Glutamatergic neuron (in vitro differentiated cells): ENCODE data around the gene AP1G2. TPM values are rescaled to one million over a fixed set of nuclear protein-coding genes. Genes with fewer than 3 reads are reported as not detected.

ENCODE experiments used
- DNase-seq: peaks from one replicate; pipeline ENCODE4 v3.0.0; 2022
- H3K27ac Mint-ChIP-seq: one replicate; pipeline ENCODE4 v1.8.0; 2020; ENCODE audit warnings: mild to moderate bottlenecking, mixed read lengths, inconsistent platforms; ENCODE audit not compliant: unreplicated experiment
- H3K27me3 Mint-ChIP-seq: one replicate; pipeline ENCODE4 v1.8.0; 2020; ENCODE audit warnings: mild to moderate bottlenecking, moderate library complexity, mixed read lengths, inconsistent platforms; ENCODE audit not compliant: unreplicated experiment
- H3K36me3 Mint-ChIP-seq: one replicate; pipeline ENCODE4 v1.8.0; 2020; ENCODE audit warnings: mild to moderate bottlenecking, mixed read lengths, inconsistent platforms; ENCODE audit not compliant: unreplicated experiment
- H3K4me1 Mint-ChIP-seq: one replicate; pipeline ENCODE4 v1.8.0; 2020; ENCODE audit warnings: mild to moderate bottlenecking, low read depth, mixed read lengths, inconsistent platforms; ENCODE audit not compliant: unreplicated experiment
- H3K4me3 Mint-ChIP-seq: one replicate; pipeline ENCODE4 v1.8.0; 2020; ENCODE audit warnings: mild to moderate bottlenecking, mixed read lengths, inconsistent platforms; ENCODE audit not compliant: unreplicated experiment
- H3K9me3 Mint-ChIP-seq: one replicate; pipeline ENCODE4 v1.8.0; 2020; ENCODE audit warnings: mild to moderate bottlenecking, moderate library complexity, mixed read lengths, inconsistent platforms; ENCODE audit not compliant: unreplicated experiment
- CTCF ChIP-seq: fragments of 200-600 bp; sonication (generic); IDR thresholded peaks from one replicate; pipeline ENCODE4 v1.5.0; 2021; ENCODE audit not compliant: partially characterized antibody, unreplicated experiment
- total RNA-seq: library from RNA; stranded (reverse); fragmentation: NEBNext Ultra II Directional; extraction: Animal tissue kit (Norgen Biotek cat#: 25700); gene quantifications from one replicate; pipeline ENCODE4 v1.2.1, GENCODE V29; 2021; ENCODE audit not compliant: unreplicated experiment

The AP1G2 gene
- total RNA-seq, 1 donor from 2014 or later, result 105 TPM

GRCh38 chr14:23543403-23543802, 24.2 kb downstream of the AP1G2 start:
- Mint-ChIP-seq H3K27me3 (peaks cover 15% of the 10 kb centered on the region), H3K4me3 (no peak overlapping the region), H3K4me1 (peaks cover 27% of the 10 kb centered on the region), H3K9me3 (peaks cover 12% of the 10 kb centered on the region), H3K36me3 (no peaks in the 10 kb centered on the region), H3K27ac (peak overlapping the region; percentile 60)
- no peak for DNase-seq
- TF ChIP-seq CTCF, result no peak

- peak overlapping the region; percentile 65 for H3K27ac Mint-ChIP-seq
- DNase-seq, result no peak
- no peak for TF ChIP-seq CTCF
- no peaks in the 10 kb centered on the region for H3K36me3 Mint-ChIP-seq
- H3K4me1 Mint-ChIP-seq, result peaks cover 37% of the 10 kb centered on the region
- peaks cover 12% of the 10 kb centered on the region for H3K9me3 Mint-ChIP-seq
- peaks cover 15% of the 10 kb centered on the region for H3K27me3 Mint-ChIP-seq
- H3K4me3 Mint-ChIP-seq, result peak overlapping the region; percentile 52
Measured at GRCh38 chr14:23542261-23542660, 25.3 kb downstream of the AP1G2 start.

DNA sequence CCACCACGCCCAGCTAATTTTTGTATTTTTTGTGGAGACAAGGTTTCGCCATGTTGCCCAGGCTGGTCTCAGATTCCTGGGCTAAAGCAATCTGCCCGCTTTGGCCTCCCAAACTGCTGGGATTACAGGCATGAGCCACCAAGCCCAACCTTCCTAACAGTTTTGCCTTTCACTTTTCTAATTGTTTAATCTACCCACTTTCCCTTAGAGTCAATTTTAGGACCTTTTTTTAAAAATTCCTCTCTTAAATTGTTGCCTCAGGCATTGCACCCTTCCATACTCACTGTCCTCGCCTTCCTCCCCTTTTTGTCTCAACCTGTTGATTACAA, 27.5 kb downstream of the AP1G2 start:
- H3K36me3 Mint-ChIP-seq, result no peaks in the 10 kb centered on the region
- H3K27ac Mint-ChIP-seq, result no peak overlapping the region
- H3K4me3 Mint-ChIP-seq, result no peak overlapping the region
- no peak for DNase-seq
- H3K27me3 Mint-ChIP-seq, result peaks cover 10% of the 10 kb centered on the region
- peaks cover 44% of the 10 kb centered on the region for H3K4me1 Mint-ChIP-seq
- TF ChIP-seq CTCF, result no peak
- H3K9me3 Mint-ChIP-seq, result peaks cover 5% of the 10 kb centered on the region

- Mint-ChIP-seq H3K27me3 (peaks cover 6% of the 10 kb centered on the region), H3K9me3 (no peaks in the 10 kb centered on the region), H3K27ac (peak overlapping the region; percentile 96), H3K4me1 (peaks cover 44% of the 10 kb centered on the region), H3K36me3 (no peaks in the 10 kb centered on the region), H3K4me3 (peak overlapping the region; percentile 45)
- peak; percentile 70 for DNase-seq
- TF ChIP-seq CTCF, result peak; percentile 89
Measured at GRCh38 chr14:23539248-23540140, 28.1 kb downstream of the AP1G2 start.

GRCh38 chr14:23538785-23539184, 28.8 kb downstream of the AP1G2 start:
- H3K9me3 Mint-ChIP-seq, result no peaks in the 10 kb centered on the region
- peak overlapping the region; percentile 45 for H3K4me3 Mint-ChIP-seq
- H3K36me3 Mint-ChIP-seq, result no peaks in the 10 kb centered on the region
- H3K27me3 Mint-ChIP-seq, result peaks cover 6% of the 10 kb centered on the region
- no peak for TF ChIP-seq CTCF
- H3K27ac Mint-ChIP-seq, result peak overlapping the region; percentile 96
- DNase-seq, result peak; percentile 63
- H3K4me1 Mint-ChIP-seq, result peaks cover 44% of the 10 kb centered on the region
